ENCODE measurements around the gene OR2S2. TPM values are rescaled to one million over a fixed set of nuclear protein-coding genes. Genes with fewer than 3 reads are reported as not detected.
A peak's percentile ranks its signal among the peaks of the same experiment; 100 is the strongest.

The OR2S2 gene
- total RNA-seq, 1 donor from 2014 or later = not detected

GRCh38 chr9:35956651-35957050 is 1.3 kb downstream of the OR2S2 start:
- no peak for DNase-seq (ENCODE audit: low read depth)
- TF ChIP-seq, protein P1, sequence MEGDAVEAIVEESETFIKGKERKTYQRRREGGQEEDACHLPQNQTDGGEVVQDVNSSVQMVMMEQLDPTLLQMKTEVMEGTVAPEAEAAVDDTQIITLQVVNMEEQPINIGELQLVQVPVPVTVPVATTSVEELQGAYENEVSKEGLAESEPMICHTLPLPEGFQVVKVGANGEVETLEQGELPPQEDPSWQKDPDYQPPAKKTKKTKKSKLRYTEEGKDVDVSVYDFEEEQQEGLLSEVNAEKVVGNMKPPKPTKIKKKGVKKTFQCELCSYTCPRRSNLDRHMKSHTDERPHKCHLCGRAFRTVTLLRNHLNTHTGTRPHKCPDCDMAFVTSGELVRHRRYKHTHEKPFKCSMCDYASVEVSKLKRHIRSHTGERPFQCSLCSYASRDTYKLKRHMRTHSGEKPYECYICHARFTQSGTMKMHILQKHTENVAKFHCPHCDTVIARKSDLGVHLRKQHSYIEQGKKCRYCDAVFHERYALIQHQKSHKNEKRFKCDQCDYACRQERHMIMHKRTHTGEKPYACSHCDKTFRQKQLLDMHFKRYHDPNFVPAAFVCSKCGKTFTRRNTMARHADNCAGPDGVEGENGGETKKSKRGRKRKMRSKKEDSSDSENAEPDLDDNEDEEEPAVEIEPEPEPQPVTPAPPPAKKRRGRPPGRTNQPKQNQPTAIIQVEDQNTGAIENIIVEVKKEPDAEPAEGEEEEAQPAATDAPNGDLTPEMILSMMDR (IDR thresholded peaks at IDR 0.05; ENCODE audit: insufficient read depth, low read length, poor library complexity, severe bottlenecking) = no peak
- Histone ChIP-seq H3K4me3 (ENCODE audit: low read depth, low read length) (no peak overlapping the region), H3K27me3 (ENCODE audit: control insufficient read depth, insufficient read depth, low read length) (no peaks in the 10 kb centered on the region), H3K36me3 (ENCODE audit: control insufficient read depth, insufficient read depth, low read length) (no peaks in the 10 kb centered on the region)

- TF ChIP-seq, protein P1 (IDR thresholded peaks at IDR 0.05; ENCODE audit: insufficient read depth, low read length, poor library complexity, severe bottlenecking) = peak; percentile 81
- Histone ChIP-seq H3K4me3 (ENCODE audit: low read depth, low read length) (no peak overlapping the region), H3K27me3 (ENCODE audit: control insufficient read depth, insufficient read depth, low read length) (no peaks in the 10 kb centered on the region), H3K36me3 (ENCODE audit: control insufficient read depth, insufficient read depth, low read length) (no peaks in the 10 kb centered on the region)
- peak; percentile 65 for DNase-seq (ENCODE audit: low read depth)
Observed at GRCh38 chr9:35954942-35955546, 2.9 kb downstream of the OR2S2 start.

GRCh38 chr9:35952526-35953191 is 5.3 kb downstream of the OR2S2 start:
- no peaks in the 10 kb centered on the region for H3K36me3 ChIP-seq (ENCODE audit: control insufficient read depth, insufficient read depth, low read length)
- TF ChIP-seq, protein P1 (IDR thresholded peaks at IDR 0.05; ENCODE audit: insufficient read depth, low read length, poor library complexity, severe bottlenecking) = no peak
- H3K4me3 ChIP-seq (ENCODE audit: low read depth, low read length) = no peak overlapping the region
- DNase-seq (ENCODE audit: low read depth) = no peak
- H3K27me3 ChIP-seq (ENCODE audit: control insufficient read depth, insufficient read depth, low read length) = no peaks in the 10 kb centered on the region

DNA sequence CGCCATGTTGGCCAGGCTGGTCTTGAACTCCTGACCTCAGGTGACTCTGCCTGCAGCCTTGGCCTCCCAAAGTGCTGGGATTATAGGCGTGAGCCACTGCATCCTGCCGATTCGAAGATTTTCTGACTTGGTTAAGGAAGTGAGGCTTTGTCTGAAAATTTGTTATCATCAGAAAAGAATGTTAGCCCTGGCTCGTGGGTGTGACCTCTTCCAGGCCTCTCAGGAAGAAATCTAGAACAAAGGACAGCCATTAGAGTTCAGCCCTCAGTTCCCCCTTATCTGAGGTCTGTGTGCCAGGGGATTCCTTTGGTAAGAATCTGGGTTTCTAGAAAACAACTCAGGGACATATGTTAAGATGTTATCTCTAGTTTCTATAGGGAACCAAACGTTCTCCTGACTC is 6.2 kb downstream of the OR2S2 start:
- H3K4me3 ChIP-seq (ENCODE audit: low read depth, low read length) = no peak overlapping the region
- H3K27me3 ChIP-seq (ENCODE audit: control insufficient read depth, insufficient read depth, low read length) = no peaks in the 10 kb centered on the region
- no peak for DNase-seq (ENCODE audit: low read depth)
- H3K36me3 ChIP-seq (ENCODE audit: control insufficient read depth, insufficient read depth, low read length) = no peaks in the 10 kb centered on the region
- TF ChIP-seq, protein P1 (IDR thresholded peaks at IDR 0.05; ENCODE audit: insufficient read depth, low read length, poor library complexity, severe bottlenecking) = no peak

DNA sequence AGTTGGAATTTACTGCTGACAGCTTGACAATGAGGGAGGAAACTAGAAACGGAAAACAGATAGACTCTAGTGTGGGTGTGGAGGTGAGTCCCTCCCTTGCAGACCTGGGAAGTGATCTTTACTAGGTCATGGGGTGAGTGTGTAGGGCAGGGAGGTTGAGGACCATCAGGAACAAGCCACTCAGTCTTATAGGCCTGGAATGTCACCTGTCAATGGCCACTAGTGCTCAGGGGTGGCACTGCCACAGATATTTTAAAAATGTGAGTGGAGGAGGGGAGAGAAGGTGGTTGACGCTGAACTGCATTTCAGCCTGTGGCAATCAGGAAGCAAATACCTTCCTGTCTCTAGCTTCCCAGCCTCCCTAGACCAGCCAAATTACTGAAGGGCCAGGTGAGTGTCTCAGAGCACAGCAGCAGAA is 9.0 kb downstream of the OR2S2 start:
- TF ChIP-seq, protein P1 (IDR thresholded peaks at IDR 0.05; ENCODE audit: insufficient read depth, low read length, poor library complexity, severe bottlenecking) = no peak
- no peak for DNase-seq (ENCODE audit: low read depth)
- Histone ChIP-seq H3K36me3 (ENCODE audit: control insufficient read depth, insufficient read depth, low read length) (no peaks in the 10 kb centered on the region), H3K27me3 (ENCODE audit: control insufficient read depth, insufficient read depth, low read length) (no peaks in the 10 kb centered on the region), H3K4me3 (ENCODE audit: low read depth, low read length) (no peak overlapping the region)

Measured in kidney epithelial cell (primary cell).